GM23338 (cell line): ENCODE results near the gene MICB. TPM values are rescaled to one million over a fixed set of nuclear protein-coding genes. Genes with fewer than 3 reads are reported as not detected.

Experiments
- ATAC-seq: fragments of 200-7000 bp; cut with Tn5 transposase; 3 replicates; pipeline ENCODE4 v1.9.1; 2020
- DNase-seq: peaks from one replicate; pipeline ENCODE4 v3.0.0-alpha.2; 2015; ENCODE audit warnings: low spot score
- H2AFZ ChIP-seq: fragments of 200-600 bp; sonication (generic); 2 replicates; pipeline ENCODE4 v1.8.0; 2016; ENCODE audit warnings: antibody characterized with exemption, mild to moderate bottlenecking, moderate library complexity
- H3F3A ChIP-seq: fragments of 200-600 bp; sonication (generic); replicated peaks from 2 replicates; pipeline ENCODE4 v1.8.0; 2017; ENCODE audit warnings: antibody characterized with exemption, mixed run types, low read depth
- H3K27ac ChIP-seq: fragments of 200-600 bp; sonication (generic); 2 replicates; pipeline ENCODE4 v1.6.1; 2016; ENCODE audit warnings: low read depth
- H3K27me3 ChIP-seq: fragments of 200-600 bp; sonication (generic); 2 replicates; pipeline ENCODE4 v1.8.0; 2016; ENCODE audit warnings: mild to moderate bottlenecking, mixed run types, moderate library complexity; ENCODE audit not compliant: insufficient read depth
- H3K36me3 ChIP-seq: fragments of 200-600 bp; sonication (generic); 2 replicates; pipeline ENCODE4 v1.8.0; 2016; ENCODE audit warnings: mild to moderate bottlenecking; ENCODE audit not compliant: insufficient read depth
- H3K4me1 ChIP-seq: fragments of 200-600 bp; sonication (generic); 2 replicates; pipeline ENCODE4 v1.8.0; 2016; ENCODE audit warnings: mild to moderate bottlenecking, moderate library complexity; ENCODE audit not compliant: insufficient read depth
- H3K4me2 ChIP-seq: fragments of 200-600 bp; sonication (generic); 2 replicates; pipeline ENCODE4 v1.7.1; 2017; ENCODE audit warnings: mixed run types
- H3K4me3 ChIP-seq: fragments of 200-600 bp; sonication (generic); 2 replicates; pipeline ENCODE4 v1.6.1; 2016; ENCODE audit warnings: mixed run types
- H3K79me2 ChIP-seq: fragments of 200-600 bp; sonication (generic); replicated peaks from 2 replicates; pipeline ENCODE4 v1.8.0; 2017; ENCODE audit warnings: mild to moderate bottlenecking; ENCODE audit not compliant: insufficient read depth
- H3K9me2 ChIP-seq: fragments of 200-600 bp; sonication (generic); 2 replicates; pipeline ENCODE4 v1.8.0; 2017; ENCODE audit not compliant: insufficient read depth
- H4K20me1 ChIP-seq: fragments of 200-600 bp; sonication (generic); replicated peaks from 2 replicates; pipeline ENCODE4 v1.8.0; 2017; ENCODE audit warnings: mild to moderate bottlenecking; ENCODE audit not compliant: insufficient read depth
- H3K27ac Mint-ChIP-seq: 2 replicates; pipeline ENCODE4 v1.8.0; 2020; ENCODE audit warnings: inconsistent platforms, mild to moderate bottlenecking, moderate library complexity, mixed read lengths
- H3K27me3 Mint-ChIP-seq: 3 replicates; pipeline ENCODE4 v1.8.0; 2022; ENCODE audit warnings: low read depth, mild to moderate bottlenecking, moderate library complexity, mixed read lengths, inconsistent platforms; ENCODE audit not compliant: insufficient read depth, poor library complexity
- H3K36me3 Mint-ChIP-seq: 3 replicates; pipeline ENCODE4 v1.8.0; 2021; ENCODE audit warnings: low read depth, mild to moderate bottlenecking, inconsistent platforms, moderate library complexity, mixed read lengths
- H3K4me1 Mint-ChIP-seq: 3 replicates; pipeline ENCODE4 v1.8.0; 2020; ENCODE audit warnings: mild to moderate bottlenecking, inconsistent platforms, mixed read lengths
- H3K4me3 Mint-ChIP-seq: 3 replicates; pipeline ENCODE4 v1.8.0; 2021; ENCODE audit warnings: moderate library complexity, mild to moderate bottlenecking, inconsistent platforms, mixed read lengths
- H3K9me3 Mint-ChIP-seq: 3 replicates; pipeline ENCODE4 v1.8.0; 2020; ENCODE audit warnings: moderate library complexity, mild to moderate bottlenecking, inconsistent platforms, mixed read lengths
- CTCF ChIP-seq, 2 experiments: fragments of 200-600 bp in 1 of 2; sonication (generic) in 1 of 2; conservative IDR thresholded peaks; 2 replicates each; pipeline versions ENCODE4 v1.5.1 to v1.6.1; 2016 to 2017; ENCODE audit warnings: antibody characterized with exemption in 2 of 2, low read depth in 2 of 2, mild to moderate bottlenecking in 2 of 2, moderate library complexity in 1 of 2
- EZH2phosphoT487 ChIP-seq: fragments of 200-600 bp; sonication (generic); IDR thresholded peaks from one replicate; pipeline ENCODE4 v1.8.1; 2018; ENCODE audit warnings: antibody characterized with exemption; ENCODE audit not compliant: unreplicated experiment
- JUNB ChIP-seq: IDR thresholded peaks from one replicate; pipeline ENCODE4 v1.6.1; 2016; ENCODE audit warnings: antibody characterized with exemption; ENCODE audit not compliant: unreplicated experiment
- NANOG ChIP-seq: IDR thresholded peaks from 2 replicates; pipeline ENCODE4 v1.6.1; 2016; ENCODE audit warnings: antibody characterized with exemption, borderline replicate concordance
- ZNF114 ChIP-seq: fragments of 250-450 bp; sonication (Bioruptor Pico); IDR thresholded peaks from 2 replicates; pipeline ENCODE4 v1.5.0; 2020; ENCODE audit warnings: mild to moderate bottlenecking, moderate library complexity
- polyA plus RNA-seq: library from polyadenylated mRNA; unstranded; fragments of >200 nt; fragmentation: Nextera tagmentation; extraction: Ambion mirVana; gene quantifications from 2 replicates; pipeline ENCODE4 v1.2.1, GENCODE V29; 2016
- total RNA-seq: library from RNA; depleted of rRNA; stranded (reverse); fragments of >200 nt; shearing (Covaris generic); gene quantifications from 2 replicates; pipeline ENCODE4 v1.2.3, GENCODE V29; 2014
- TF ChIP-seq, protein P1 (sequence below): IDR thresholded peaks from one replicate; pipeline ENCODE4 v1.6.1; 2018; ENCODE audit warnings: antibody characterized with exemption; ENCODE audit not compliant: unreplicated experiment

Gene MICB
- total and polyA plus RNA-seq, 2 experiments from 2014 or later = 9.2 to 23.8 TPM

DNA sequence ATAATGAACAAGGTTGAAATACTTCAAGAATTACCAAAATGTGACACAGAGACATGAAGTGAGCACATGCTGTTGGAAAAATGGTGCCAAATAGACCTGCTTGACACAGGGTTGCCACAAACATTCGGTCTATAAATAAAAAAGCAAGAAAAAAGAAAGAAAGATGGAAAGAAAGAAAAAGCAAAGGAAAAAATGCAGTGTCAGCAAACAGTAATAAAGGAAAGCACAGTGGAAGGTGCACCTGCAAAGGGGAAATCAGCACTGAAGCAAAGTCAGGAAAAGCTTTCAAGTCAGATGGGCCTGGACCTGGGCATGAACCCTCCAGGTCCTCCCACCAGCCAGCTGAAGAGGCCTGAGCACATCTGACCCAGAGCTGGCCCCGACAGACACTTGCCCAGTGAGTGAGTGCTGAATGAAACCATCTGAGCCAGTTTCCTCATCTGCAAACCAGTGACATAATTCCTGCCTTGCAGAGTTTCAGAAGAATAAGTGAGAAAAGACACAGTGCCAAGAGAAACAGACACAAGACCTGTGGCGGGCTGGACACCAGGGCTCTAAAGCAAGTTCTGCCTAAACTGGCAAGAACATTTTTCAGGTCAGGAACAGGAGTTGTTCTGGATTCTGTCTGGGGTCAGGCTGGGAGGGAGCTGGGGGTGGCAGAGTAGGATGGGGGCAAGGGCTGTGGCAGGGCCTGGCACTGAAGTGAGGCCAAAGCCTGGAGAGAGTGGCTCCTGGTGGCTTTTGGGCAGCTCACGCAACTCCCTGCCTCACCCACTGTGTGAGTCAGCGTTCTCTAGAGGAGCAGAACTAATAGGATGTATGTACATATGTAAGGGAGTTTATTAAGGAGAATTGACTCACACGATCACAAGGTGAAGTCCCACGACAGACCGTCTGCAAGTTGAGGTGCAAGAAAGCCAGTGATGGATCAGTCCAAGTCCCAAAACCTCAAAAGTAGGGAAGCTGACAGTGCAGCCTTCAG is 23.9 kb upstream of the MICB start:
- Histone ChIP-seq H3K4me3 (no peak overlapping the region), H4K20me1 (no peaks in the 10 kb centered on the region; the same call in 1 of the 2 replicates), H2AFZ (no peak overlapping the region), H3K36me3 (no peaks in the 10 kb centered on the region), H3K4me1 (no peaks in the 10 kb centered on the region), H3K27me3 (no peaks in the 10 kb centered on the region), H3K79me2 (no peaks in the 10 kb centered on the region), H3K27ac (no peak overlapping the region), H3K9me2 (no peaks in the 10 kb centered on the region), H3F3A (no peaks in the 10 kb centered on the region), H3K4me2 (no peak overlapping the region)
- ATAC-seq = no peak
- Mint-ChIP-seq H3K4me1 (no peaks in the 10 kb centered on the region; the same call in 1 of the 3 replicates), H3K27ac (no peak overlapping the region), H3K27me3 (peaks cover 10% of the 10 kb centered on the region), H3K9me3 (no peaks in the 10 kb centered on the region), H3K4me3 (no peak overlapping the region), H3K36me3 (no peaks in the 10 kb centered on the region)
- DNase-seq = no peak
- TF ChIP-seq EZH2phosphoT487 (no peak), ZNF114 (CRISPR knock-in tag) (no peak)

- H3K4me2 ChIP-seq = no peak overlapping the region
- Mint-ChIP-seq H3K4me3 (no peak overlapping the region), H3K27ac (no peak overlapping the region), H3K9me3 (no peaks in the 10 kb centered on the region), H3K4me1 (no peaks in the 10 kb centered on the region; the same call in 1 of the 3 replicates), H3K27me3 (peaks cover 10% of the 10 kb centered on the region), H3K36me3 (no peaks in the 10 kb centered on the region)
- H3K9me2 ChIP-seq = no peaks in the 10 kb centered on the region
- no peaks in the 10 kb centered on the region for H3K4me1 ChIP-seq
- H4K20me1 ChIP-seq = no peaks in the 10 kb centered on the region
- no peak for TF ChIP-seq JUNB
- TF ChIP-seq CTCF (conservative IDR thresholded peaks at IDR 0.05; ENCODE audit: low read depth in 2 of 2) = peak; percentile 60 to 67
- no peak for TF ChIP-seq NANOG
- H3K36me3 ChIP-seq = no peaks in the 10 kb centered on the region
- no peak overlapping the region for H3K27ac ChIP-seq
- no peaks in the 10 kb centered on the region for H3K27me3 ChIP-seq
- DNase-seq (peak; percentile 73), ATAC-seq (peak; percentile 86)
- H2AFZ ChIP-seq = no peak overlapping the region
- no peak overlapping the region for H3K4me3 ChIP-seq
- no peaks in the 10 kb centered on the region for H3F3A ChIP-seq
- no peaks in the 10 kb centered on the region for H3K79me2 ChIP-seq
Observed at GRCh38 chr6:31474871-31475286, 23.1 kb upstream of the MICB start.

DNA sequence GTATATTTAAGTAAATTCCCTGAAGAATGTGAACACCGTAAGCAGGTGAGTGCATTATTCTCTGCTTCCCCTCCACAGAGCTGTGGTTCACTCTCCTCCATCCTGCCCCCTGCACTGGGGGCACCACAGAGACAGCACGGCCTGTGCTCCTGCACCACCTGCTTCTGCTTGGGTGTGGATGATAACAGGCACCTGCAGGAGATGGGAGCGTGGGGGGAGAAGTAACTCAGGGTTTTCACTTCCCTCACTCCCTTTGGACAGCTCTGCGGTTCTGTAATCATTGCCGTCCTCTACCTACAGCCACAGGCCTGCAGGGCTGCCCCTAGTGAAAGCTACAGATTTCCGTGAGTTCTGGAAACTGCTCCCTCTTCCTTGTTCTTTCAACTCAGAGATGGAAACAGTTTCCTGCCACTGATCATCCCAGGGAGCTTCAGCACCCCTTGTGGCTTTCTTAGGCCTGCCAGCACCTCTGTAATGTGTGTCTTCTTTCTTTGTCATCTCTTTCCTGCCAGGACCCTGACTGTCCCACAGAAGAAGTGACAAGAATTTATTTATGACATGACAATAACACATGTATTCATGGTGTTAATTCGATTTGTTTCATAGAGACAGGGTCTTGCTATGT is 21.3 kb upstream of the MICB start:
- Histone ChIP-seq H4K20me1 (no peaks in the 10 kb centered on the region), H3K9me2 (no peaks in the 10 kb centered on the region), H2AFZ (no peak overlapping the region), H3K79me2 (no peaks in the 10 kb centered on the region), H3K4me3 (no peak overlapping the region), H3K27me3 (no peaks in the 10 kb centered on the region), H3K36me3 (no peaks in the 10 kb centered on the region), H3K4me2 (no peak overlapping the region), H3K4me1 (no peaks in the 10 kb centered on the region), H3K27ac (no peak overlapping the region), H3F3A (no peaks in the 10 kb centered on the region)
- ATAC-seq (peak; percentile 62), DNase-seq (peak; percentile 49)
- H3K4me1 Mint-ChIP-seq = no peaks in the 10 kb centered on the region; the same call in 1 of the 3 replicates
- no peaks in the 10 kb centered on the region for H3K36me3 Mint-ChIP-seq
- H3K9me3 Mint-ChIP-seq = no peaks in the 10 kb centered on the region
- TF ChIP-seq CTCF (conservative IDR thresholded peaks at IDR 0.05; ENCODE audit: low read depth in 2 of 2) = peak; percentile 21 to 23; a peak in 3 of 4 replicates
- TF ChIP-seq, protein P1, sequence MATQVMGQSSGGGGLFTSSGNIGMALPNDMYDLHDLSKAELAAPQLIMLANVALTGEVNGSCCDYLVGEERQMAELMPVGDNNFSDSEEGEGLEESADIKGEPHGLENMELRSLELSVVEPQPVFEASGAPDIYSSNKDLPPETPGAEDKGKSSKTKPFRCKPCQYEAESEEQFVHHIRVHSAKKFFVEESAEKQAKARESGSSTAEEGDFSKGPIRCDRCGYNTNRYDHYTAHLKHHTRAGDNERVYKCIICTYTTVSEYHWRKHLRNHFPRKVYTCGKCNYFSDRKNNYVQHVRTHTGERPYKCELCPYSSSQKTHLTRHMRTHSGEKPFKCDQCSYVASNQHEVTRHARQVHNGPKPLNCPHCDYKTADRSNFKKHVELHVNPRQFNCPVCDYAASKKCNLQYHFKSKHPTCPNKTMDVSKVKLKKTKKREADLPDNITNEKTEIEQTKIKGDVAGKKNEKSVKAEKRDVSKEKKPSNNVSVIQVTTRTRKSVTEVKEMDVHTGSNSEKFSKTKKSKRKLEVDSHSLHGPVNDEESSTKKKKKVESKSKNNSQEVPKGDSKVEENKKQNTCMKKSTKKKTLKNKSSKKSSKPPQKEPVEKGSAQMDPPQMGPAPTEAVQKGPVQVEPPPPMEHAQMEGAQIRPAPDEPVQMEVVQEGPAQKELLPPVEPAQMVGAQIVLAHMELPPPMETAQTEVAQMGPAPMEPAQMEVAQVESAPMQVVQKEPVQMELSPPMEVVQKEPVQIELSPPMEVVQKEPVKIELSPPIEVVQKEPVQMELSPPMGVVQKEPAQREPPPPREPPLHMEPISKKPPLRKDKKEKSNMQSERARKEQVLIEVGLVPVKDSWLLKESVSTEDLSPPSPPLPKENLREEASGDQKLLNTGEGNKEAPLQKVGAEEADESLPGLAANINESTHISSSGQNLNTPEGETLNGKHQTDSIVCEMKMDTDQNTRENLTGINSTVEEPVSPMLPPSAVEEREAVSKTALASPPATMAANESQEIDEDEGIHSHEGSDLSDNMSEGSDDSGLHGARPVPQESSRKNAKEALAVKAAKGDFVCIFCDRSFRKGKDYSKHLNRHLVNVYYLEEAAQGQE = no peak
- H3K27me3 Mint-ChIP-seq = peaks cover 5% of the 10 kb centered on the region
- H3K27ac Mint-ChIP-seq = no peak overlapping the region
- no peak overlapping the region for H3K4me3 Mint-ChIP-seq
